K562 (cell line): ENCODE measurements around the gene ENOSF1. TPM values are rescaled to one million over a fixed set of nuclear protein-coding genes. Genes with fewer than 3 reads are reported as not detected.

Source experiments
- CHD4 ChIP-seq: fragments of 200-600 bp; sonication (generic); IDR thresholded peaks from 3 replicates; pipeline ENCODE4 v1.6.1; 2012; ENCODE audit warnings: low read depth, mild to moderate bottlenecking, mixed read lengths, low read length, inconsistent platforms; ENCODE audit not compliant: insufficient read depth, insufficient replicate concordance, poor library complexity, severe bottlenecking
- E2F5 ChIP-seq: sonication (generic); formaldehyde crosslinking; IDR thresholded peaks from 2 replicates; pipeline ENCODE4 v1.8.0; 2022; ENCODE audit warnings: mild to moderate bottlenecking, missing genetic modification reagents
- ESRRA ChIP-seq: fragments of 450-650 bp; IDR thresholded peaks from 2 replicates; pipeline ENCODE4 v1.6.1; 2014; ENCODE audit warnings: low read depth, mild to moderate bottlenecking, moderate library complexity, borderline replicate concordance
- ID3 ChIP-seq, 2 experiments: fragments of 250-450 bp in 1 of 2; fragments of 450-650 bp in 1 of 2; sonication (Bioruptor Pico) in 1 of 2; IDR thresholded peaks; 2 replicates each; pipeline versions ENCODE4 v1.6.1 to v1.8.0; 2016 to 2021; ENCODE audit warnings: mild to moderate bottlenecking in 2 of 2, moderate library complexity in 2 of 2, missing compliant biosample characterization in 1 of 2, missing genetic modification characterization in 1 of 2
- L3MBTL2 ChIP-seq: fragments of 450-650 bp; IDR thresholded peaks from 2 replicates; pipeline ENCODE4 v1.6.1; 2016; ENCODE audit warnings: mild to moderate bottlenecking, moderate library complexity
- MED1 ChIP-seq: sonication (generic); formaldehyde crosslinking; IDR thresholded peaks from 2 replicates; pipeline ENCODE4 v1.8.1; 2023; ENCODE audit warnings: missing genetic modification reagents, borderline replicate concordance
- POLR2A ChIP-seq: fragments of 450-650 bp; conservative IDR thresholded peaks from 2 replicates; pipeline ENCODE4 v1.6.1; 2016
- SREBF2 ChIP-seq: sonication (generic); formaldehyde crosslinking; IDR thresholded peaks from 2 replicates; pipeline ENCODE4 v1.4.0; 2020; ENCODE audit warnings: mild to moderate bottlenecking, missing genetic modification reagents
- TBP ChIP-seq: optimal IDR thresholded peaks from 2 replicates; pipeline ENCODE3; 2011; ENCODE audit warnings: low read depth, low read length, improper control_type of control experiment
- TFE3 ChIP-seq: fragments of 450-650 bp; formaldehyde crosslinking; IDR thresholded peaks from 2 replicates; pipeline ENCODE4 v1.4.0; 2020; ENCODE audit warnings: mild to moderate bottlenecking, mixed read lengths
- TSHZ1 ChIP-seq: fragments of 250-450 bp; sonication (Bioruptor Pico); IDR thresholded peaks from 2 replicates; pipeline ENCODE4 v1.4.0; 2020; ENCODE audit warnings: mild to moderate bottlenecking, moderate library complexity
- ZHX1 ChIP-seq: fragments of 150-350 bp; conservative IDR thresholded peaks from 2 replicates; pipeline ENCODE4 v1.6.1; 2014; ENCODE audit warnings: low read length
- ZNF124 ChIP-seq: sonication (generic); formaldehyde crosslinking; IDR thresholded peaks from 2 replicates; pipeline ENCODE4 v1.8.1; 2022; ENCODE audit warnings: missing genetic modification reagents
- ZNF324 ChIP-seq: fragments of 250-450 bp; sonication (Bioruptor Pico); IDR thresholded peaks from 2 replicates; pipeline ENCODE4 v1.4.0; 2020; ENCODE audit warnings: mild to moderate bottlenecking
- ZNF511 ChIP-seq: sonication (generic); formaldehyde crosslinking; IDR thresholded peaks from 2 replicates; pipeline ENCODE4 v1.8.0; 2022; ENCODE audit warnings: mild to moderate bottlenecking, missing genetic modification reagents
- polyA plus RNA-seq, 8 experiments: library from polyadenylated mRNA; depleted of rRNA in 4 of 8; stranded (reverse) in 5 of 8; unstranded in 3 of 8; fragments of >200 nt; fragmentation: Nextera tagmentation in 2 of 8; fragmentation: Illumina TruSeq in 1 of 8; extraction: Ambion mirVana in 2 of 8; extraction: Trizol in 1 of 8; gene quantifications; 2 replicates each; pipeline versions ENCODE4 v1.2.1 to v1.2.3, GENCODE V29; 2011 to 2014; ENCODE audit warnings: inconsistent platforms in 1 of 8, missing spikeins in 1 of 8
- total RNA-seq, 7 experiments: library from RNA; depleted of rRNA in 6 of 7; stranded (reverse); fragments of >200 nt in 6 of 7; fragmentation: Illumina TruSeq in 2 of 7; extraction: Trizol in 2 of 7; gene quantifications; 2 replicates each; pipeline versions ENCODE4 v1.2.1 to v1.2.3, GENCODE V29; 2011 to 2021; ENCODE audit warnings: low replicate concordance in 1 of 7

The ENOSF1 gene
- total and polyA plus RNA-seq, 9 of the 15 experiments (the other 6 are each of a cell fraction or from before 2014, with no cell fraction given): 15.5 to 66.4 (median 46.5) TPM

- TF ChIP-seq TFE3 (CRISPR knock-in tag) (no peak), ZHX1 (0 out of 2 replicates have a peak, but pooled peaks have one; percentile 38), SREBF2 (CRISPR knock-in tag) (no peak), ZNF511 (CRISPR knock-in tag) (peak; percentile 21; the same call in 1 of the 2 replicates), POLR2A (peak; percentile 38), TSHZ1 (CRISPR knock-in tag) (no peak), ID3 (CRISPR knock-in tag; IDR thresholded peaks at IDR 0.05) (no peak), ID3 (tag; IDR thresholded peaks at IDR 0.05) (peak; percentile 83; the same call in 1 of the 2 replicates), ESRRA (peak; percentile 63), TBP (peak; percentile 16), L3MBTL2 (peak; percentile 72), ZNF124 (CRISPR knock-in tag) (no peak), MED1 (CRISPR knock-in tag) (no peak), CHD4 (no peak), E2F5 (peak; percentile 15; the same call in 1 of the 2 replicates), ZNF324 (no peak)
Observed at GRCh38 chr18:657311-658000, 55.0 kb downstream of the ENOSF1 start, which contains the start of gene TYMS (continued).
